GM20000 (cell line): ENCODE results near the gene DRD1.
"Not testable (repeated sequence)": the region's sequence is repeated elsewhere in the genome, so short reads cannot be mapped to it uniquely, and the experiment has no call there.

ENCODE experiments used
- DNase-seq: peaks from one replicate; pipeline ENCODE4 v3.0.0; 2012; ENCODE audit warnings: low spot score
- TF ChIP-seq, protein P1 (sequence below): IDR thresholded peaks from 2 replicates; pipeline ENCODE4 v1.5.1; 2012; ENCODE audit warnings: mild to moderate bottlenecking, control low read depth; ENCODE audit errors: extremely low read depth, missing control alignments

DRD1 gene

DNA sequence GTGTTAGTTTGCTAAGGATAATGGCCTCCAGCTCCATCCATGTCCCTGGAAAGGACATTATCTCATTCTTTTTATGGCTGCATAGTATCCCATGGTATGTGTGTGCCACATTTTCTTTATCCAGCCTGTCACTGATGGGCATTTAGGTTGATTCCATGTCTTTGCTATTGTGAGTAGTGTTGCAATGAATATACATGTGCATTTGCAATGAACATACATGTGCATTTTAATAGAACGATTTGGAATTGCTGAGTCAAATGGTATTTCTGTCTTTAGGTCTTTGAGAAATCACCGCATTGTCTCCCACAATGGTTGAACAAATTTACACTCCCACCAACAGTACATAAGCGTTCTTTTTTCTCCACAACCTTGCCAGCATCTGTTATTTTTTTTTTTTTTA, 37.7 kb downstream of the DRD1 start:
- DNase-seq = no peak
- TF ChIP-seq, protein P1, sequence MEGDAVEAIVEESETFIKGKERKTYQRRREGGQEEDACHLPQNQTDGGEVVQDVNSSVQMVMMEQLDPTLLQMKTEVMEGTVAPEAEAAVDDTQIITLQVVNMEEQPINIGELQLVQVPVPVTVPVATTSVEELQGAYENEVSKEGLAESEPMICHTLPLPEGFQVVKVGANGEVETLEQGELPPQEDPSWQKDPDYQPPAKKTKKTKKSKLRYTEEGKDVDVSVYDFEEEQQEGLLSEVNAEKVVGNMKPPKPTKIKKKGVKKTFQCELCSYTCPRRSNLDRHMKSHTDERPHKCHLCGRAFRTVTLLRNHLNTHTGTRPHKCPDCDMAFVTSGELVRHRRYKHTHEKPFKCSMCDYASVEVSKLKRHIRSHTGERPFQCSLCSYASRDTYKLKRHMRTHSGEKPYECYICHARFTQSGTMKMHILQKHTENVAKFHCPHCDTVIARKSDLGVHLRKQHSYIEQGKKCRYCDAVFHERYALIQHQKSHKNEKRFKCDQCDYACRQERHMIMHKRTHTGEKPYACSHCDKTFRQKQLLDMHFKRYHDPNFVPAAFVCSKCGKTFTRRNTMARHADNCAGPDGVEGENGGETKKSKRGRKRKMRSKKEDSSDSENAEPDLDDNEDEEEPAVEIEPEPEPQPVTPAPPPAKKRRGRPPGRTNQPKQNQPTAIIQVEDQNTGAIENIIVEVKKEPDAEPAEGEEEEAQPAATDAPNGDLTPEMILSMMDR = no peak

DNA sequence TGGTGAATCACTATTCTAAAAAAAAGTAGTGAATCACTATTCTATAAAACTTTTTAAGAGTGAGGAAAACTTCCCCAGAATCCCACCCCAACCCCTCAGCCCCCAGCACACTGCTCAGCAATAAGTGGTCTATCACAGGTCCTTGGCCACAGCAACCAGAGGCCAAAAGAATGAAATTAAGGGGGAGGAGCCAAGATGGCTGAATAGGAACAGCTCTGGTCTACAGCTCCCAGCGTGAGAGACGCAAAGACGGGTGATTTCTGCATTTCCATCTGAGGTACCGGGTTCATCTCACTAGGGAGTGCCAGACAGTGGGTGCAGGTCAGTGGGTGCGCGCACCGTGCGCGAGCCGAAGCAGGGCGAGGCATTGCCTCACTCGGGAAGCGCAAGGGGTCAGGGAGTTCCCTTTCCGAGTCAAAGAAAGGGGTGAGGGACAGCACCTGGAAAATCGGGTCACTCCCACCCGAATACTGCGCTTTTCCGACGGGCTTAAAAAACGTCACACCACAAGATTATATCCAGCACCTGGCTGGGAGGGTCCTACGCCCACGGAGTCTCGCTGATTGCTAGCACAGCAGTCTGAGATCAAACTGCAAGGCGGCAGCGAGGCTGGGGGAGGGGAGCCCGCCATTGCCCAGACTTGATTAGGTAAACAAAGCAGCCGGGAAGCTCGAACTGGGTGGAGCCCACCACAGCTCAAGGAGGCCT, 46.2 kb downstream of the DRD1 start:
- DNase-seq = not testable (repeated sequence)

DNA sequence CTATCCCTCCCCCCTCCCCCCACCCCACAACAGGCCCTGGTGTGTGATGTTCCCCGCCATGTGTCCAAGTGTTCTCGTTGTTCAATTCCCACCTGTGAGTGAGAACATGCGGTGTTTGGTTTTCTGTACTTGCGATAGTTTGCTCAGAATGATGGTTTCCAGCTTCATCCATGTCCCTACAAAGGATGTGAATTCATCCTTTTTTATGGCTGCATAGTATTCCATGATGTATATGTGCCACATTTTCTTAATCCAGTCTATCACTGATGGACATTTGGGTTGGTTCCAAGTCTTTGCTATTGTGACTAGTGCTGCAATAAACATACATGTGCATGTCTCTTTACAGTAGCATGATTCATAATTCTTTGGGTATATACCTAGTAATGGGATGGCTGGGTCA, 48.6 kb downstream of the DRD1 start:
- not testable (repeated sequence) for DNase-seq

DNA sequence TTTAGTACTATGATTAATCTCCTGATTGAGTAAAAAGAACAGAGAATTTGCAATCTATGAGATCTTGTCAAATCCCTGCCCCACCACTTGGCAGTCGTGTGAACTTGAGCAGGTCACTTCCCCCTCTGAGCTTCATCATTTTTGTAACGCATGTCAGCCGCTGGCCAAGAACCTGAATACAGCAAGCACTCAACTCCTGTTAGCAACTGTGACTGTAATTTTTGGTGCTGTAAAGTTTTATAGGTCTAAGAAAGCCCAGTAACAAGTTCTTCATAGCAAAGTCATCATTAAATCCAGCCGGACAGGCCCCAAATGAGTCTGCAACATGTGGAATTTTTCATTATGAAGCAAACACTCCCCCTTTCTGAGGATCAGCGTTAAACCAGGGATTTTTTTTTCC, 49.4 kb downstream of the DRD1 start:
- DNase-seq = no peak
- TF ChIP-seq, protein P1 = no peak

DNA sequence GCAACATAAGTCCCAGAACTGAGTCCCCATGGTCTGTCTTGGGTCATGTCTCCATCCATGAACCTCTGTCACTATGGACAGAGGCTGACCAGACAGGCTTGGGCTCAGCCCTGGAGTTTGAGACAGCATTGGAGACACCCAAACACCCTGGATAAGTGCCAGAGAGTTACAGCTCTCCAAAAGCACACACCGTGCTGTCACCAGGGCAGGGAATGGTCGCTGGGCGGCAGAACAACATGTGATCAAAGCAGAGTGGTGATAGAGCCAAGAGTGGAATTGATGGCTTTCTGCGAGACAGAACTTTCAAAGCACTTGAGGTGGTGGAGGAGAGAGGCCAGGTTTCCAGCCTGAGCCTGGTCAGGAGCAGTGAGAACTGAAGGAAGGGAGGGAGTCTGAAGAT, 50.1 kb downstream of the DRD1 start:
- DNase-seq = no peak
- TF ChIP-seq, protein P1 = no peak

DNA sequence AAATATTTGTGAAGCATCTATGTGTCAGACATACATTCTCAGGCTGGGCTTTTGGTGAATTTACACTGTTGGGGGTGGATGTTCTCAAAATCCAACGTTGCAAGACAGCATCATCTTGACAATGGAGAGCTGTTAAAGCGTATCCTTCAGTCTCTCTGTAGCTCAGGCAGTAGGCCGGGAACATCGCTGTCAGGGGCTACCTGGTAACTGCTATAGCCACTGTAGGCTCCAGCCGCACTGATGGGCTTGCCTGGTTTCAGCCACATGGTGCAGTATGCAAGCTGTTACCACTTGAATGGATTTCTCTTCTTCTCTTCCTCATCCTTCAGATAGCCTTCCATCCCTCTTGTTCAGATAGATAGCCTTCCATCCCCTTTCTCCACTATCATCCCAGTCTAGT, 51.7 kb downstream of the DRD1 start:
- DNase-seq = no peak
- TF ChIP-seq, protein P1 = no peak

DNA sequence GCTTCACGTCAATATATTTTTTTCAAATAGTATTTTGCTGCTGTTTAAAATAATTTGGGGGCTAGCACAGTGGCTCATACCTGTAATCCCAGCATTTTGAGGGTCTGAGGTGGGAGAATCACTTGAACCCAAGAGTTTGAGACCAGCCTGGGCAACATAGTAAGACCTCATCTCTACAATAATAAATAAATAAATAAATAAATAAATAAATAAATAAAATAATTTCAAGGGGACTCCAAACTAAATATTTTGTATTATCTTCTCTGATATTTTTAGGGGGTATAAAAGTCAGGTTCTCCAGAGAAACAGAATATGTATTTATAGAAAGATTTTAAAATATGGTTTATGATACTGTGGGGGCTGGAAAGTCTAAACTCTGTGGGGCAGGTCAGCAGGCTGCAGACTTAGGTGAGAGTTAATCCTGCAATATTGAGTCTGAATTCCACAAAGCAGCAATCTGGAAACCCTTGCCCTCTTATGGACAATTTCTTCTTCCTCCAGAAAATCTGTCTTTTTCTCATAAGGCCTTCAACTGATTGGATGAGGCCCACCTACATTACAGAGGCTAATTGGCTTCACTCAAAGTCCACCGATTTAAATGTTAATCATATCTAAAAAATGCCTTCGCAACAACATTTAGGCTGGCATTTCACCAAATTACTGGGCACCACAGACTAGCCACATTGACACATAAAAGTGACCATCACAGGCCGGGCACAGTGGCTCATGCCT, 53.5 kb downstream of the DRD1 start:
- no peak for DNase-seq
- TF ChIP-seq, protein P1 = no peak
